GM10847 (cell line): ENCODE measurements around the gene ABCA7.

ENCODE experiments used
- POLR2A ChIP-seq: IDR thresholded peaks from 2 replicates; pipeline ENCODE4 v1.6.1; 2011; ENCODE audit not compliant: insufficient read length; ENCODE audit errors: extremely low read depth

Gene ABCA7

DNA sequence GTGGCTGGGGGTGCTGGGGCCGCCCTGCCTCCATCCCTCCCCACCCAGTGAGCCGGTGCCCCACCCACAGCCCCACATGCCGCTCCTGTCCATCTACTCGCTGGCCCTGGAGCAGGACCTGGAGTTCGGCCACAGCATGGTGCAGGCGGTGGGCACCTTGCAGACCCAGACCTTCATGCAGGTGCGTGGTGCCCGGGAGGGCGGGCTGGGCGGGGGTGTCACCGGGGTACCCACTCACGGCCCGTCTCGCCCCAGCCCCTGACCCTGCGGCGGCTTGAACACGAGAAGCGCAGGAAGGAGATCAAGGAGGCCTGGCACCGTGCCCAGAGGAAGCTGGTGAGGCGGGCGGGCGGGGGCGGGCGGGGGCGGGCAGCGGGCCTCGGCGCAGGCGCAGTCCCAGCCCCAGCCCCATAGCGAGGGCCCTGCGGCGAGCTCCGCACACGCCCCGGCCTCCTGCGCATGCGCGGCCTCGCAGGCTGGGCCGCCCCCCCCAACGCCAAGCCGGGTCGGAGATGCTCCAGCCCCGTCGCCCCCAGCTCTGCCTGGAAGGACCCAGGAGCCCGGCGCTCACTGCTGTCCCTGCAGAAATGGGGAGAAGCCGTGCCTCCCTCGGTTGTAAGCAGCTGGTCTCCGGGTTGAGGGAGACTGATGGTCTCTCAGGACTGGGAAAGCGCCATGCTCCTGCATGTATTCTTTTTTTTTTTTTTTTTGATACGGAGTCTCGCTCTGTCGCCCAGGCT is 34.8 kb downstream of the ABCA7 start:
- TF ChIP-seq POLR2A: no peak

DNA sequence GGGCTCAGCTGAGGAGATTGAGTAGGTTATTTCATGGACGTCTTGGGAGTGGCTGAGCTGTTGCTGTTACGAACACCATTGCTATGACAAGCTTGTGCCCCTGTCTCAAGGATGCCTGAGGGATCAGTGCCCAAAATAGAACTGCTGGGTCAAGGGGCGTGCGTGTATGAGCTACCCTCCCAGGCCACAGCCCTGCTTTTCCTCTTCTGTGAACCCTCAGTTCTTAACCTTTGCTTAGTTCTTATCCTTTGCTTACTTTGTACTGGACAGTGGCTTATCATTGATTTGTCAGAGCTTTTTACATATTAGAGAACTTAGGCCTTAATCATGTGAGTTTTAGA is 36.1 kb downstream of the ABCA7 start:
- no peak for TF ChIP-seq POLR2A

DNA sequence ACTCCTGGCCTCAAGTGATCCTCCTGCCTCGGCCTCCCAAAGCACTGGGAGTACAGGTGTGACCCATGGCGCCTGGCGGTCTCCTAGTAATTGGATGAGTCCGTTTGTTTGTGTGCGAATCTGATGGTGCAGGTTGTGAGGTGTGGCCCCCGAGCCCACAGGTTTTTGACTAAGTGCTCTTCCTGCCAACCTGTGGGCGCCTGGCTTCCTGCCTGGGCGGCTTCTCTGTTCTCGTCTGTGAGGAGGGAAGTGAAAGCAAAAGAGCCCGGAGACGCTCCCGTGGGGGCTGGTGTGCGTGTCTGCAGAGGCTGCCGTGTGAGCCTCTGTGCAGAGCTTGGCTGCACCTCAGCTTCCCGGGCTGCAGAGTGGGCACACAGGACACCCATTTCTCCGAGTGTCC is 37.0 kb downstream of the ABCA7 start:
- TF ChIP-seq POLR2A: no peak

DNA sequence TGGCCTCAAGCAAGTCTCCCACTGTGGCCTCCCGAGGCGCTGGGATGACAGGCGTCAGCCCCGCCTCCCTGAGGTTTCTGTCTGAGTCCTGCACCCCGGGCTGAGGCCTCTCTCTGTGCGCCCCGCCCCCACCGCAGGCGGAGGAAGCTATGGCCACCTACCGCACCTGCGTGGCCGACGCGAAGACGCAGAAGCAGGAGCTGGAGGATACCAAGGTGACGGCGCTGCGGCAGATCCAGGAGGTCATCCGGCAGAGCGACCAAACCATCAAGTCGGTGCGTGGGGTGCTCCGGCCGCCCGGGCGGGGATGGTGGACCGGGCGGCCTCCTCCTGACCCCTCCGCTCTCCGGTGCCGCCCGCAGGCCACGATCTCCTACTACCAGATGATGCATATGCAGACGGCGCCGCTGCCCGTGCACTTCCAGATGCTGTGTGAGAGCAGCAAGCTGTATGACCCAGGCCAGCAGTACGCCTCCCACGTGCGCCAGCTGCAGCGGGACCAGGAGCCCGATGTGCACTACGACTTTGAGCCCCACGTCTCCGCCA is 39.7 kb downstream of the ABCA7 start:
- TF ChIP-seq POLR2A: no peak

DNA sequence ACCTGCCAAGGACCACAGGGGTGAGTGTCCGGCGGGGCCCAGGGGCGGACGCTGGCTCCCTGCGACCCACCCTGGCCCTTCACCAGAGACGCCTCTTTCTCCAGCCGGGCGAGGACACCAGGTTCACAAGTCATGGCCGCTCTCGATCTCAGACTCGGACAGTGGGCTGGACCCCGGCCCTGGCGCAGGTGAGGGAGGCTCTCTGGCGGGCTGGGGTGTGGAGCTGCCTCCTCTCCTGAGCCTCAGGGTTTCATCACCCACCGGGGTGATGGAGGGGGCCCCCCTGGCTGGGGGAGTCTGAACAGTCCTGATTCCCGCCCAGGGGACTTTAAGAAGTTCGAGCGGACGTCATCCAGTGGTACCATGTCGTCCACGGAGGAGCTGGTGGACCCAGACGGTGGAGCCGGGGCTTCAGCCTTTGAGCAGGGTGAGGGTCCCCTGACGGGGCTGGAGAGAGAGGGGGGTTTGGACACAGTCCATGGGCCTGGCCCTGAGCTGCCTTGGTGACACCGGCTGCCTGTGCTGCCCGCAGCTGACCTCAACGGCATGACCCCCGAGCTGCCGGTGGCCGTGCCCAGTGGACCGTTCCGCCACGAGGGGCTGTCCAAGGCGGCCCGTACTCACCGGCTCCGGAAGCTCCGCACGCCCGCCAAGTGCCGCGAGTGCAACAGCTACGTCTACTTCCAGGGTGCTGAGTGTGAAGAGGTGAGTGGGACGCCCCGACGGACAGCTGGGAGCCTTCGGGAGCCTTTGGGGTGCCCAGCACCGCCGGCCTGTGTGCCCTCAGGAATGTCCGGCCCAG is 40.7 kb downstream of the ABCA7 start:
- TF ChIP-seq POLR2A: no peak

DNA sequence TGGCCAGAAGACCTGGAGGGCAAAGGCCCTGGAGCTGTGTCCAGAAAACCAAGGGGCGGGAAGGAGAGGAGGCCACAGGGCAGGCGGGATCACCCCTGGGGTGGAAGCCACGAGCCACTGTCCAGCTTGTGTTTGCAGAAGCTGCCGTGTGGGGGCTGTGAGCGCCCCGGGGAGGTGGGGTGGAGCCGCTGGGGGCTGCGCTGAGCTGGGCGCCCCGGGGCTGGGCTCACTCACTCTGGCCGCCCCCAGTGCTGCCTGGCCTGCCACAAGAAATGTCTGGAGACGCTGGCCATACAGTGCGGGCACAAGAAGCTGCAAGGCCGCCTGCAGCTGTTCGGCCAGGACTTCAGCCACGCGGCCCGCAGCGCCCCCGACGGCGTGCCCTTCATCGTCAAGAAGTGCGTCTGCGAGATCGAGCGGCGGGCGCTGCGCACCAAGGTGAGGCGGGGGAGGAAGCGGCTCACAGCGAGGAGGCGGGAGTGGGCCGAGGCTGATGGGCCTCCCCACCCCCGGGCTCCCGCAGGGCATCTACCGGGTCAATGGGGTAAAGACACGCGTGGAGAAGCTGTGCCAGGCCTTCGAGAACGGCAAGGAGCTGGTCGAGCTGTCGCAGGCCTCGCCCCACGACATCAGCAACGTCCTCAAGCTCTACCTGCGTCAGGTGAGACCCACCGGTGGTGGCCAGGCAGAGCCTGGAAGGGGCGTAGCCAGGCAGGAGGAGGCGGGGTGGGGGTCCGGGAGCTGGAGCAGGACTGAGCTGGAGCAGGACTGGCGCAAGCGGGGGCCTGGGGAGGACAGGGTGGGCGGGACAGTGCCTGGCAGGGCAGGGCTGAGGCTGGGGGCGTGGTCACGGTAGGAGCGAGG is 41.6 kb downstream of the ABCA7 start:
- TF ChIP-seq POLR2A: no peak

DNA sequence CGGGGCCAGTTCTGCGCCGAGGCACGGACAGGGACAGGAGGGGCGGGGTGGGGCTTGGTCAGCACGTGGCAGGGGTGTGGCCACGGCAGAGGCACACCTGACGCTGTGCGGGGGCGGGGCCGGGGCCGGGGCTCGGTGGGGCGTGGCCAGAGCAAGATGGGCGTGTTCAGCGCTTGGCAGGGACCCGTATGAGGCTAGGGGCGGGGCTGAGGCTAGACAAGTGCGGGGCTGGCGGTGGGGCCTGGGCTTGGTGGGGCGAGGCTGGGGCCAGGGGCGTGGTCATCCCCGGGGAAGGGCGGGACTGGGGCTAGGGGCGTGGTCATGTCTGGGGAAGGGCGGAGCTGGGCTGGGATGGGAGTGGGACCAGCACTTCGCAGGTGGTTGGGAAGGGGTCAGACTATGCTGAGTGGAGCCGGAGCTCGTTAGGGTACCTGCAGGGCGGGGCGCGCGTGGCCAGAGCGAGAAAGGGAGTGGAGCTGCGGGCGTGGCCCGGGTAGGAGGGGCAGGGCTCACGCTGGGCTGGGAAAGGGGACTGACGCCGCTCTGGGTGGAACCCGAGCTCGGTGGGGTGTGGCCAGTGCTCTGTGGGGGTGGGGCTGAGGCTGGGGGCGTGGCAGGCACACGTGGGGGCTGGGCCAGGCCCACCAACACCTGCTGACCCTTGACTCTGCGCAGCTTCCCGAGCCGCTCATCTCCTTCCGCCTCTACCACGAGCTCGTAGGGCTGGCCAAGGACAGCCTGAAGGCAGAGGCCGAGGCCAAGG is 42.4 kb downstream of the ABCA7 start:
- no peak for TF ChIP-seq POLR2A

DNA sequence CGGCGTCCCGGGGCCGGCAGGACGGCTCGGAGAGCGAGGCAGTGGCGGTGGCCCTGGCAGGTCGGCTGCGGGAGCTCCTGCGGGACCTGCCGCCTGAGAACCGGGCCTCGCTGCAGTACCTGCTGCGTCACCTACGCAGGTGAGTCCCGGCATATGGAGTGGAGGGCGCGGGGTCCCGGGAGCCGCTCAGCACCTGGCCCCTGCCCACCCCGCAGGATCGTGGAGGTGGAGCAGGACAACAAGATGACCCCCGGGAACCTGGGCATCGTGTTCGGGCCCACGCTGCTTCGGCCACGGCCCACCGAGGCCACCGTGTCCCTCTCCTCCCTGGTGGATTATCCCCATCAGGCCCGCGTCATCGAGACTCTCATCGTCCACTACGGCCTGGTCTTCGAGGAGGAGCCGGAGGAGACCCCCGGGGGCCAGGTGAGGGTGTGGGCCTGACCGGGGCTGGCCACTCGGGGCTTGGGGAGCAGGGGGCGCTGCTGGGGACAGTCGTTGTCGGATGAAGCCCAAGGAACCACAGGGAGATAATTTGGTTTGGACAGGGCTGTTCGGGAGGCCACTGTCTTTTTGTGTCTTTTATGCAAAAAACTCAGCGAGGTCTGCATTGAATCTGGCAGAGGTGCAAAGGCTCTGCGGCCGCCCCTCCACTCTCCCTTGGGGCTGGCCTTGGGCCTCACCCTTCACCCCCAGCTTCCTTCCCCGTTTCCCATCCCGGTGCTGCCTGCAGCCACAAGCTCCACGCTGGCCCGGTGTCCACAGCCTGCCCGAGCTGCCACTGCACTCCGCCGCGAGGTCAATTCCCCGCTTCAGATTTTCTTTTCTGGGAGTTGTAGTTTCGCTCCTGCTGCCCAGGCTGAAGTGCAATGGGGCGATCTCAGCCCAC is 43.3 kb downstream of the ABCA7 start:
- TF ChIP-seq POLR2A: no peak

DNA sequence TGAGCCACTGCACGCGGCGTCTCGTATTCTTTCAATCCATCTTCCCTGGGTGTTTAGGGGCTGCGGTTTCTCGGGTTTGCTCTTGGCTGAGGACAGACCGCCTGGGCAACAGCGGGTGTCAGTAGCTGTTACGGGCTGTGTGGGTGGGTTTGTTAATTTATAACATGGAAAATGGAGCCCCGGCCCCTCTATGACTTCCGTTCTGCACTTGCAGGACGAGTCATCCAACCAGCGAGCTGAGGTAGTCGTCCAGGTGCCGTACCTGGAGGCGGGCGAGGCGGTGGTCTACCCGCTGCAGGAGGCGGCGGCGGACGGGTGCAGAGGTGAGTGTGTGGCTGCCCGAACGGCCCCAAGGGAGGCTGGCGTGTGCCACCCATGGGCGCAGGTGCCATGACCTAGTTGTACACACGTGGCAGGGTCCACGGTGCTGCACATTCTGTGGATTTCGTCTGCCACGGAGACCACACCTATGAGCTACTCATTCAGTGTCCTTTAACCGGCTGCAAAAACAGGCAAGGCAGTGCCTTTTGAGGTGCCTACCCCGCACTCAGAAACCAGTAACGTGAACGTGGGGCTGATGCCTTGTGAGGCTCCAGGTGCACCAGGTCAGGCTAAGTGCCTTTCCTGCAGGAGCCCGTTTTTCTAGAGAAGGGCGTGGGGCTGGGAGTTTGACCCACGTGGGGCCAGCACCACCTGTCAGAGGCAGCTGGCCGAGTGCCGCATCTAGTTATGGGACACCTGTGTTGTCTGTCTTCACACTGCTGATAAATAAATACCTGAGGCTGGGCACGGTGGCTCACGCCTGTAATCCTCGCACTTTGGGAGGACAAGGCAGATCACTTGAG is 44.3 kb downstream of the ABCA7 start:
- TF ChIP-seq POLR2A: no peak

DNA sequence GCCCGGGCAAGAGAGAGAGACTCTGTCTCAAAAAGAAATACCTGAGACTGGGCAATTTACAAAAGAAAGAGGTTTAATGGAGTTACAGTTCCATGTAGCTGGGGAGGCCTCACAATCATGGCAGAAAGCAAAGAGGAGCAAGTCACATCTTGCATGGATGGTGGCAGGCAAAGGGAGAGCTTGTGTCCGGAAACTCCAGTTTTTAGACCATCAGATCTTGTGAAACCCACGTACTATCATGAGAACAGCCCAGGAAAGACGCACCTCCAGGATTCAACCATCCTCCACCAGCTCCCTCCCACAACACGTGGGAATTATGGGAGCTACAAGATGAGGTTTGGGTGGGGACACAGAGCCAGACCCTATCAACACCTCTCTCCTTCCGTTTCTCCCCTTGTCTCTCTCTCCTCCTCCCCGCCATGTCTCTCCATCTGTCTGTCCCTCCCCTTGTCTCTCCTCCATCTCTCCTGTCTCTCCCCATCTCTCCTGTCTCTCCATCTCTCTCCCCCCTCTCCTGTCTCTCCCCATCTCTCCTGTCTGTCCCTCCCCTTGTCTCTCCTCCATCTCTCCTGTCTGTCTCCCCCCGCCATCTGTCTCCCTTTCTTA is 45.2 kb downstream of the ABCA7 start:
- no peak for TF ChIP-seq POLR2A

DNA sequence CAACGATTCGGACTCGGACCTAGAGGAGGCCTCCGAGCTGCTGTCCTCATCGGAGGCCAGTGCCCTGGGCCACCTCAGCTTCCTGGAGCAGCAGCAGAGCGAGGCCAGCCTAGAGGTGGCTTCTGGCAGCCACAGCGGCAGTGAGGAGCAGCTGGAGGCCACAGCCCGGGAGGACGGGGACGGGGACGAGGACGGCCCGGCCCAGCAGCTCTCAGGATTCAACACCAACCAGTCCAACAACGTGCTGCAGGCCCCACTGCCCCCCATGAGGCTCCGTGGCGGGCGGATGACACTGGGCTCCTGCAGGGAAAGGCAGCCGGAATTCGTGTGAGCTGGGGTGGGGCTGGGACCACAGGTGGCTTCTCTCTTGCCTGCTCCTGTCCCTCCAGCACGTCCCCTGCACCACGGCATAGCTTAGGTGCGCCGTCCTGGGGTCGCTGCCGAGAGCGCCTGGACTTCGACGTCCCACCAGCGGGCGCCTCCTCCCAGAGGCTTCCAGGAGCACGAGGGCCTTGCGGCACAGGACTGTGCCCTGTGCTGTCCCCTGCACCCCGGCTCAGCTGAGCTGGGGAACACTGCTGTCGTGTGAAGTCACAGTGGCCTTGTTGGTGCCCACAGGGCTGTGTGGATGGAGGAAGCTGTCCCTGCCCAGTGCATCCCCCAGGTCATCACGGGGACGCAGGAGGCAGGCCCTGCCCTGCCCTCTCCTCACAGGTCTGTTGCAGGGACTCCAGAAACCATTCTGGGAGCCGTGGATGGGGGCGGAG is 46.0 kb downstream of the ABCA7 start:
- peak; percentile 7 for TF ChIP-seq POLR2A

DNA sequence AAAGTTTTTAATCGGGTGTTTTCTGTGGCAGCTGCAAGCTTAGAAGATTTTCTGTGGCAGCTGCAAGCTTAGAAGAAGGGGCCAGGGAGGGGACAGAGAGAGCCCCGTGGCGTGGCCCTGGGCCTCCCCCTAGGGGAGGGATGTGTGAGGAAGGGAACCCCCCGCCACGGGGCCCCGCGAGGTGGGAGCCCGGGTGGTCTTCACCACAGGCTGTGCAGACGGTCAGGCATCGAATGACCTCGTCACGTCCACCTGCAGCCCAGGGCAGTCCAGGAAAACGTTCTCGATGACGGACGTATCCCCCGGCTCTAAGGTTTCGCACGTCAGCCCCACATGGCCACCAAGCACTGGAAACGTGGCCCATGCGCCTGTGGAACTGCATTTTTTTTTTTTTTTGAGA is 46.7 kb downstream of the ABCA7 start:
- no peak for TF ChIP-seq POLR2A
